Stimulated activated naive CD4-positive, alpha-beta T cell (primary cell): ENCODE measurements around the gene COMMD10.
A peak's percentile ranks its signal among the peaks of the same experiment; 100 is the strongest.
"Not testable (repeated sequence)": the region's sequence is repeated elsewhere in the genome, so short reads cannot be mapped to it uniquely, and the experiment has no call there.

Experiments used
- DNase-seq, 6 experiments: peaks; one replicate each; lab custom pipeline; 2025; lab: John Stamatoyannopoulos, UW

COMMD10 gene

GRCh38 chr5:116097301-116097700, 12.5 kb downstream of the COMMD10 start:
- DNase-seq, result no peak

- no peak for DNase-seq
Observed at GRCh38 chr5:116098998-116099397, 14.2 kb downstream of the COMMD10 start.

- DNase-seq, result not testable (repeated sequence)
Observed at GRCh38 chr5:116104941-116105340, 20.1 kb downstream of the COMMD10 start.

- DNase-seq, result no peak
Observed at GRCh38 chr5:116115163-116115562, 30.3 kb downstream of the COMMD10 start.

GRCh38 chr5:116130471-116130870, 45.6 kb downstream of the COMMD10 start:
- no peak for DNase-seq

- DNase-seq, result no peak
Observed at GRCh38 chr5:116130976-116131375, 46.2 kb downstream of the COMMD10 start.

- DNase-seq, result no peak
Observed at GRCh38 chr5:116133281-116133680, 48.5 kb downstream of the COMMD10 start.

GRCh38 chr5:116135344-116135743, 50.5 kb downstream of the COMMD10 start:
- DNase-seq, result no peak

GRCh38 chr5:116137544-116138378, 52.9 kb downstream of the COMMD10 start:
- peak in 3 of 6 experiments; percentile 4 to 57 (median 50) for DNase-seq

GRCh38 chr5:116142495-116142894, 57.7 kb downstream of the COMMD10 start:
- DNase-seq, result no peak

- no peak for DNase-seq
Observed at GRCh38 chr5:116144103-116144502, 59.3 kb downstream of the COMMD10 start.

- no peak for DNase-seq
Observed at GRCh38 chr5:116144991-116145390, 60.2 kb downstream of the COMMD10 start.

- no peak for DNase-seq
Observed at GRCh38 chr5:116145416-116145815, 60.6 kb downstream of the COMMD10 start.

GRCh38 chr5:116152169-116152568, 67.3 kb downstream of the COMMD10 start:
- no peak for DNase-seq

GRCh38 chr5:116153687-116154174, 68.9 kb downstream of the COMMD10 start:
- no peak for DNase-seq

- no peak for DNase-seq
Observed at GRCh38 chr5:116154252-116154651, 69.4 kb downstream of the COMMD10 start.

GRCh38 chr5:116154931-116155330, 70.1 kb downstream of the COMMD10 start:
- DNase-seq, result no peak

GRCh38 chr5:116157902-116158301, 73.1 kb downstream of the COMMD10 start:
- DNase-seq, result no peak

GRCh38 chr5:116159006-116159405, 74.2 kb downstream of the COMMD10 start:
- DNase-seq, result no peak

GRCh38 chr5:116174111-116174510, 89.3 kb downstream of the COMMD10 start:
- DNase-seq, result no peak

- DNase-seq, result no peak
Observed at GRCh38 chr5:116176121-116176520, 91.3 kb downstream of the COMMD10 start.

- no peak for DNase-seq
Observed at GRCh38 chr5:116178925-116179324, 94.1 kb downstream of the COMMD10 start.

- DNase-seq, result no peak
Observed at GRCh38 chr5:116209166-116209565, 124.3 kb downstream of the COMMD10 start.

GRCh38 chr5:116212225-116212624, 127.4 kb downstream of the COMMD10 start:
- DNase-seq, result no peak
